Occipital lobe (tissue), 2 donors: ENCODE data around the gene SFT2D2. TPM values are rescaled to one million over a fixed set of nuclear protein-coding genes. Genes with fewer than 3 reads are reported as not detected.

ENCODE experiments used
- small RNA-seq: library from RNA; depleted of rRNA; stranded (forward); fragments of <200 nt; gene quantifications from one replicate; pipeline ENCODE3, GENCODE V24; 2014
- total RNA-seq: library from RNA; depleted of rRNA; stranded (reverse); fragments of >200 nt; gene quantifications from one replicate; pipeline ENCODE4 v1.2.3, GENCODE V29; 2014

Gene SFT2D2
- total RNA-seq, 1 donor from 2014 or later: 34.2 TPM

Small RNAs within 50 kb of the gene (small RNA-seq; reads per million reads assigned to genes)
- gene AL021397.1 (not detected), gene RNU6-1310P (not detected)

Other genes starting within 250 kb of the SFT2D2 start
- 93.4 TPM for gene GPR161, start 89.1 kb upstream of the SFT2D2 start, total RNA-seq
- gene TIPRL, start 47.0 kb upstream of the SFT2D2 start, total RNA-seq: 101 TPM
- 0.31 TPM for gene TBX19, start 54.9 kb downstream of the SFT2D2 start, total RNA-seq